C4-2B (cell line): ENCODE data around the gene HDGFL2.
A peak's percentile ranks its signal among the peaks of the same experiment; 100 is the strongest.

Source experiments
- H3K27ac ChIP-seq: fragments of 450-650 bp; 2 replicates; pipeline ENCODE4 v1.5.1; 2017
- CTCF ChIP-seq: fragments of 450-650 bp; conservative IDR thresholded peaks from 2 replicates; pipeline ENCODE4 v1.5.1; 2017; ENCODE audit warnings: mild to moderate bottlenecking
- ZFX ChIP-seq: fragments of 450-650 bp; IDR thresholded peaks from 2 replicates; pipeline ENCODE4 v1.6.1; 2017

The HDGFL2 gene

DNA sequence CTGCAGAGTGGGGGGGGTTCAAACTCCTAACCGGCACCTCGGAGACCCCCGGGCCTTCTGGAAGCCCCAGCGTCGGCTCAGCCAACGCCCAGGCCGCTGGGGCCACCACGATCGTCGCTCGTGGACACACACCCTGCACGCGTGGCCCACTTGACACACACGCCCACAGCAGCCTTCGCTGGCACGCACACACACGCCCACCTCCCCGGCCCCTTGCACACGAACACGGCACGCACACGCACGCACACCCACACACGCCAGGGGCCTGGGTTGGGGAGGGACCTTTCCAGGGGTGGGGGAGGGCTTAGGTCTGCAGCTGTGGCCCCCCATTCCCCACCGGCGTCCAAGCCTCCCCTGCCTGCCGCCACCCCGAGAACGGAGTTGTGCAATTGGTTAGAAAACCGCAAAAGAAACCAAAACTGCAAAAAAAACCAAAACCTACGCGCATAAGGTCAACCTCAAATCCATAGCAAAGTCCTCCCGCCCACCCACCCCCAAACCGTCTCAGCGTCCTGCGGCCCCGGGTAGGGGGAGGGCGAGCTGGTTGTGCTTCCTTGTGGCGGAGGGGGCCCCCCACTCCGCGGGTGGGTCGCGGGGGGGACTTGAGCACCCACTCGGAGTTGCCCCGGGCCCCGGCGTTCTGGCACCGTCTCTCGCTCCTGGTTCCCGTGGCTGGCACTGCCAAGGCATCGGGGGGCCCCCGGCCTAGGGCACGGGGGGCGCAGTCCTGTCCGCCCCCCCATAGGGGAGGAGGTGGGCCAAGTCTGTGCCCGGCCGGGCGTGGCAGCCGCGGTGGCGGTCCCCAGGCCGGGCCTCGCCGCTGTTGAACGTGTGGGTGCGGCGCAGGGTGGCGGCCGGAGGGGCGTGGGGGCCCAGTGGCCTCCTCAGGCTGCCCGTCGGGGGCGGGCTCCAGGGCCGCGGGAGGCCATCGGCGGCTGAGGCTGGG is 71.1 kb downstream of the HDGFL2 start:
- no peak for TF ChIP-seq ZFX
- TF ChIP-seq CTCF, result no peak
- H3K27ac ChIP-seq, result no peak overlapping the region

DNA sequence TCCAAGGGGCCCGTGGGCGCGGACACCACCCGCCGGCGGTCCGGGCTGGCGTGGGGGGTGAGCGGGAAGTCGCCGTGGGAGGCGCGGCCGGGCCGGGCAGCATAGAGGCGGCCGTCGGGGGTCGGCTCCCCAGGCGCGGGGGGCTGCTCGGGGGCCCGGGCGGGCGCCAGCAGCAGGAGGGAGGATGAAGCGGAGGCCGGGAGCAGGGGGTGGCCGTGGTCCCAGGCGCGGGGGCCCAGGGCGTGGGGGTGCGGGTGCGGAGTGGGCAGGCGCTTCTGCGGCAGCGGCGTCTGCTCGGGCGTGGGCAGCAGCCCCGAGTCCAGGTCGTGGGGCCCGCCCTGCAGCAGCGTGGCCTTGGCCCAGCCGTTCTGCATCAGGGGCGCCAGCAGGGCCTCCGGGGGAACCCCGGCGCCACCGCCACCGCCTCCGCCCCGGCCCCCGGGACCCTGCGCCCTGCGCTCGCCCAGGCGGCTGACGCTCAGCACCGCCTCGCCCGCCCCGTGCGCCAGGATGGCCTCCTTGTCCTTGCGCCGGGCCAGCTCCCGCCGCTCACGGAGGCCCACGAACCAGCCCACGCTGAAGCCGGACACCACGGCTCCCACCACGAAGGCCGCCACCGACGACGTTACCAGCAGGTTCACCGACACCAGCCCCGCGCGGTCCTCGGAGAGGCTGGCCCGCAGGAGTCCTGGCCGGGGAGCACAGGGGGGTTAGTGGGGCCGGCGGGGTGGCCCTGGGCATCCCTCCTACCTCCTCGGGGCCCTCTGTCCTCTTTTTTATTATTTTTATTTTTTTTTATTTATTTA is 71.9 kb downstream of the HDGFL2 start:
- TF ChIP-seq CTCF, result no peak
- no peak for TF ChIP-seq ZFX

DNA sequence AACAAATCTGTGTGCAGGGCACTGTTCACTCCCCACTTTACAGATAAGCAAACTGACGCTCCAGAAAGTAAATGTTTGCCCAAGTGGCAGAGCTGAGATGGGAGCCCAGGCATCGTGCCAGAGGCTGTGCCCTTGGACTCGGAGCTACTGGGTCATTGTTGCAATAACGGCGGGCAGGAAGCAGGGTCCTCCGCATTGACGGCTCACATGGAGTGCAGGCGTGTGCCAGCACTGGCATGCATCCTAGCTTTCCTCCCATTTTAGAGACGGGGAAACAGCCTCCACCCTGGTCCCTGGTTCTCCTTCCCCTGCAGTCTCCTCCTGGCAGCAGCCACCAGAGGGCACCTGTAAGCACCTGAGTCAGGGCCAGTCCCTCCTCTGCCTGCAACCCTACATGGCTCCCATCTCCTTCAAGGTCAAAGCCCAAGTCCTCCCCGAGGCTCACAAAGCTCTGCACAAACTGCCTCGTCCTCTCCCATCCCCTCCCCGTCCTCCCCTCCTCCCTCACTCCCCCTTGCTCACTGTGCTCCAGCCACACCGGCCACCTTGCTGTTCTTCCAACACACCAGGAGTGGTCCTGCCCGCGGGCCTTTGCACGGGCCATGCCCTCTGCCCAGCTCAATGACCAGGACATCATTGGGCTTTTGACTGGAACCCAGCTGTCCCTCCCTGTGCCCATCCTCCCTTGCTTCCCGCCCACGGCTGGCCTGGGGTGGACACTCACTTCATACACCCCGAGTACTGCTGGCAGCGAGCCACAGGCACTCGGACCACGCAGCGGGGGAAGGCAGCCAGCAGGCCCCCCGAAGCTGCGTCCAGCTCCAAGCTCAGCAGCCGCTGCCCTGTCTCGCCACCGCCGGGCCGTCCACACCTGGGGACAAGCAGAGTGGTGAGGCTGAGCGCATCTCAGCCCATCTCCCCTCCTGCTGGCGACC is 75.5 kb downstream of the HDGFL2 start:
- H3K27ac ChIP-seq, result no peak overlapping the region

More for the DNA sequence above, 71.9 kb downstream of the HDGFL2 start:
- no peak overlapping the region for H3K27ac ChIP-seq

GRCh38 chr19:4548238-4548584 is 76.1 kb downstream of the HDGFL2 start:
- no peak for TF ChIP-seq CTCF
- TF ChIP-seq ZFX, result no peak
- H3K27ac ChIP-seq, result no peak overlapping the region

More for the DNA sequence above, 75.5 kb downstream of the HDGFL2 start:
- TF ChIP-seq ZFX (no peak), CTCF (peak; percentile 75)

GRCh38 chr19:4550018-4550417 is 77.9 kb downstream of the HDGFL2 start:
- no peak overlapping the region for H3K27ac ChIP-seq
- TF ChIP-seq ZFX (no peak), CTCF (no peak)

DNA sequence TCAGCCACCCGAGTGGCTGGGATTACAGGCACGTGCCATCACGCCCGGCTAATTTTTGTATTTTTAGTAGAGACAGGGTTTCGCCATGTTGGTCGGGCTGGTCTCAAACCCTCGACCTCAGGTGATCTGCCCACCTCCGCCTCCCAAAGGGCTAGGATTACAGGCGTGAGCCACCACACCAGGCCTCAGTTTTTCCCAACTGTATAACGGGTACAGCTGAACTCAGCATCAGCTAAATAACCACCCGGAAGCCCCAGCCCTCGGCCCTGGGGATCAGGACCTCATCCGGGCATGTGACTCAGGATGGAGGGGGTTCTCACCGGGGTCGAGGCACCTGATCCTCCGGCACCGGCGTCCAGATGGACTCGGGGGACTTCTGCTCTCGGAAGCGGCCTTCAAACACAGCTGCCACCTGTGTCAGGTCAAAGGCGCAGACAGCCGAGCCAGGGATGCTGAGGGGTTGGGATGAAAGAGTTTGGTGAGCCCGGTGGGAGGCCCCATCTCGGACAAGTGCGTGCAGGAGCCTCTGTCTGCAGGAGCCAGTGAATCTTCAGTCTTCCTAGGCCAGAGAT is 78.5 kb downstream of the HDGFL2 start:
- no peak overlapping the region for H3K27ac ChIP-seq
- TF ChIP-seq ZFX (no peak), CTCF (no peak)
